Testis (tissue), 3 donors: ENCODE measurements around the gene PRKG2. TPM values are rescaled to one million over a fixed set of nuclear protein-coding genes. Genes with fewer than 3 reads are reported as not detected.

Experiments
- DNase-seq: peaks from one replicate; pipeline ENCODE4 v3.0.0-alpha.2; 2019
- H3K27ac ChIP-seq, 2 donors: fragments of 200-600 bp; sonication (generic); one replicate each; pipeline ENCODE4 v1.5.1; 2019
- H3K27me3 ChIP-seq: fragments of 200-600 bp; sonication (generic); one replicate; pipeline ENCODE4 v1.5.1; 2019
- H3K36me3 ChIP-seq: fragments of 200-600 bp; sonication (generic); one replicate; pipeline ENCODE4 v1.5.1; 2017; ENCODE audit warnings: low read depth; ENCODE audit errors: missing control alignments
- H3K4me1 ChIP-seq: fragments of 200-600 bp; sonication (generic); one replicate; pipeline ENCODE4 v1.5.1; 2019
- H3K4me3 ChIP-seq, 2 donors: fragments of 200-600 bp; sonication (generic); one replicate each; pipeline ENCODE4 v1.5.1; 2017 to 2019
- H3K9me3 ChIP-seq: fragments of 200-600 bp; sonication (generic); one replicate; pipeline ENCODE4 v1.5.1; 2017
- CTCF ChIP-seq, 3 experiments: fragments of 450-650 bp in 2 of 3; fragments of 200-600 bp in 1 of 3; sonication (generic) in 1 of 3; IDR thresholded peaks; one replicate each; pipeline ENCODE4 v1.5.1; 2016 to 2019; ENCODE audit warnings: antibody characterized with exemption in 3 of 3, mild to moderate bottlenecking in 2 of 3, moderate library complexity in 1 of 3
- POLR2A ChIP-seq: fragments of 450-650 bp; IDR thresholded peaks from one replicate; pipeline ENCODE4 v1.6.1; 2017; ENCODE audit warnings: antibody characterized with exemption, mild to moderate bottlenecking, moderate library complexity
- WGBS, 2 donors: methylation state at CpG; one replicate each; pipeline ENCODE4 v1.1.5; 2018; 5-methylcytosine and 5-hydroxymethylcytosine counted together
- intact Hi-C: fragments of 100-400 bp; cut with DNase I; formaldehyde crosslinking; loops from one replicate; pipeline ENCODE4 v1.15.1; 2023; ENCODE audit warnings: low total_unique reads
- polyA plus RNA-seq: library from polyadenylated mRNA; stranded (reverse); fragments of 350-450 nt; fragmentation: Illumina TruSeq; extraction: RNeasy Lipid Tissue Mini Kit (QIAGEN cat#74804); gene quantifications from one replicate; pipeline ENCODE4 v1.2.3, GENCODE V29; 2014; ENCODE audit warnings: low read depth, low replicate concordance; ENCODE audit not compliant: insufficient read depth
- total RNA-seq, 2 donors: library from RNA; depleted of rRNA; stranded (reverse); fragments of >200 nt; gene quantifications; one replicate each; pipeline ENCODE4 v1.2.3, GENCODE V29; 2016

Gene PRKG2
- total and polyA plus RNA-seq, 3 donors from 2014 or later, result 1.3 to 2.4 (median 1.7) TPM

DNA sequence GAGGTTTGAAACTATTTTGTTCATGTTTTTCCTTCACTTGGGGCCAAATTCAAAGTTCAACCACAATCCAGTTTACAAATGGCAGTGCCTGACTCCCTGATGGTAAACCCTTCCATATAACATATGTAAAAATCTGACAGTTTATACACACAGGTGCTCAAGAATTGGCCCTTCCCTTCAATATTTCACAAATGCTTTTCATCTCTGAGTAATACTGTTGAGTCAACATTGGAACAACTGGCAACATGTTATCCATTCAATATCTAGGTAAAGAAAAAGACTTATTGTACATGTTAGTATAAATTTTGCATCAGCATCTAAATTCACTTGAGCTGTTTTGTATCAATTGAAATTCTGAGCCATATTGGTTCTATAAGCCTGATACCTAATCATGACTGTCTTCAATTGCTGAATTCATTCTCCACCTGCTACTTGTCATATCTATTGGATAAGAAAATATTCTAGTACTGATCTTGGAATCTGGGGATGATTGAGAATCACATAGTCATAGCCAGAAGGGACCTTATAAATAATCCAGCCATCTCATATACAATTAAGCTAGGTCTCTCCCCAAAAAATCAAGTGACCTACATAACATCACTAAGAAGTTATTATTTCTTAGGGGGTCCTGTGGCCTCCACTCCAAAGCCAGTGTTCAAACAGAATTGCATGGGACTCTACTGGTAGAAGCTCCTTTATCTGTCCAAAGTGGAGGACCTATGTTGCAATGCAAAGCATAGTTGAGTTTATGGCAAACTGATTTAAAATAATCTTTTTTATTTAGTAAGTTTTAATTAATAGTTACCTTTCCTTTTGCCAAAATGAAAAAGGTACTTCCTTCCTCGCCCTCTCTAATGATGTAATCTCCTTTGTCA is 61.9 kb downstream of the PRKG2 start:
- no peak for TF ChIP-seq CTCF (IDR thresholded peaks at IDR 0.05)
- no peak for TF ChIP-seq POLR2A
- Histone ChIP-seq H3K36me3 (no peaks in the 10 kb centered on the region), H3K4me3 (no peak overlapping the region), H3K9me3 (no peaks in the 10 kb centered on the region), H3K4me1 (no peaks in the 10 kb centered on the region), H3K27me3 (no peaks in the 10 kb centered on the region), H3K27ac (no peak overlapping the region)
- intact Hi-C loops, result no loop called here
- 70 to 85% methylated on average over 1 of the region's 1 CpG for WGBS, 2 donors
- no peak for DNase-seq

GRCh38 chr4:81149976-81150375 is 65.0 kb downstream of the PRKG2 start:
- Histone ChIP-seq H3K4me3 (no peak overlapping the region), H3K4me1 (no peaks in the 10 kb centered on the region), H3K36me3 (no peaks in the 10 kb centered on the region), H3K27ac (no peak overlapping the region), H3K27me3 (no peaks in the 10 kb centered on the region), H3K9me3 (no peaks in the 10 kb centered on the region)
- DNase-seq, result no peak
- TF ChIP-seq POLR2A (no peak), CTCF (IDR thresholded peaks at IDR 0.05) (no peak)
- intact Hi-C loops, result no loop called here

- intact Hi-C loops, result no loop called here
- no peaks in the 10 kb centered on the region for H3K9me3 ChIP-seq
- TF ChIP-seq CTCF (IDR thresholded peaks at IDR 0.05), result no peak
- TF ChIP-seq POLR2A, result no peak
Observed at GRCh38 chr4:81148576-81148975, 66.4 kb downstream of the PRKG2 start.

DNA sequence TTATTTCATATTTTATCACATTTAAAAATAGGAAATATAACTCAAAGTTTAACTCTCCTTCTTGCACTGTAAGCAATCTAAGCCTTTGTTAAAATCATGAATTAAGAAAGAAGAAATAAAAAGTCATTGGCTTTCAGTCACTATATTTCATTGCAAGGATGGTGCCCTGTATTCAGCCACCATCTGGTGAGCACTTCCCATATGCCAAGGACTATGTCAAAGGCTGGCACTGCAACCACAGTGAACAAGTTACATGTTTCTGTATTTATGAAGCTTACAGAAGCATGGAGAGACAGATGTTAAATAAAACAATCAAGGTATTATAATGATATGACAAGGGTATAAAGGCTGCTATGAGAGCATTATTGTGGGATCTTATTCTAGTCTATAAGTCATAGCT is 68.6 kb downstream of the PRKG2 start:
- TF ChIP-seq POLR2A, result no peak
- TF ChIP-seq CTCF (IDR thresholded peaks at IDR 0.05), result no peak
- intact Hi-C loops, result no loop called here
- DNase-seq, result no peak

More at GRCh38 chr4:81148576-81148975, 66.4 kb downstream of the PRKG2 start:
- Histone ChIP-seq H3K27me3 (no peaks in the 10 kb centered on the region), H3K4me3 (no peak overlapping the region), H3K4me1 (no peaks in the 10 kb centered on the region), H3K27ac (no peak overlapping the region), H3K36me3 (no peaks in the 10 kb centered on the region)
- 44 to 54% methylated on average over 6 of the region's 6 CpGs for WGBS, 2 donors
- no peak for DNase-seq

DNA sequence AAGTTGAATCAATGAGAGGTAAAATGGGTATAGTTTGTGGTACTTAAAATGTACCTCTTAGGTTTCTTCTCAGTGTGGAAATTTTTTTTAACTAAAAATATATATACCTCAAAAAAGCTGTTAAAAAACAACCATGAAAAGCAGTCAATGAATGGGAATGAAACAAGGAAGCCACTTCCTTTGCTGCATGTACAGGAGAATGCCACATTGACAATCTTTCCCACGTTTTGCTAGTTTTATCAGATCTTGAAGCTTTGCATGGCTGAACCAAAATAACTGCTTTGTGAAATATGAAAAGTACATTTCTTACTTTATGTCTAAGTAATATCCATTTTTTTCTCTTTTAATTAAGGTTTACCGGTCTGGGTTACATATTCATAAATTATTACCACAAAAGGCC is 71.8 kb downstream of the PRKG2 start:
- intact Hi-C loops, result no loop called here
- 48 to 57% methylated on average over 2 of the region's 2 CpGs for WGBS, 2 donors
- TF ChIP-seq POLR2A, result no peak
- no peak for TF ChIP-seq CTCF (IDR thresholded peaks at IDR 0.05)

More for the DNA sequence above, 68.6 kb downstream of the PRKG2 start:
- Histone ChIP-seq H3K27me3 (no peaks in the 10 kb centered on the region), H3K27ac (no peak overlapping the region), H3K4me3 (no peak overlapping the region), H3K9me3 (no peaks in the 10 kb centered on the region), H3K4me1 (no peaks in the 10 kb centered on the region), H3K36me3 (no peaks in the 10 kb centered on the region)

More for the DNA sequence above, 71.8 kb downstream of the PRKG2 start:
- H3K36me3 ChIP-seq, result no peaks in the 10 kb centered on the region
- H3K9me3 ChIP-seq, result no peaks in the 10 kb centered on the region
- no peaks in the 10 kb centered on the region for H3K4me1 ChIP-seq
- H3K4me3 ChIP-seq, result no peak overlapping the region
- no peak for DNase-seq
- no peak overlapping the region for H3K27ac ChIP-seq
- no peaks in the 10 kb centered on the region for H3K27me3 ChIP-seq
